Peyer's patch (tissue), 4 donors: ENCODE data around the gene SLC39A3.
"Not testable (repeated sequence)": the region's sequence is repeated elsewhere in the genome, so short reads cannot be mapped to it uniquely, and the experiment has no call there.

Experiments used
- POLR2A ChIP-seq, 2 donors: fragments of 450-650 bp; IDR thresholded peaks; one replicate each; pipeline ENCODE4 v1.5.1; 2017; ENCODE audit warnings: antibody characterized with exemption in 2 of 2, mild to moderate bottlenecking in 2 of 2, moderate library complexity in 2 of 2
- TF ChIP-seq, protein P1 (sequence below), 6 experiments: fragments of 450-650 bp in 4 of 6; fragments of 200-600 bp in 2 of 6; sonication (generic) in 1 of 6; IDR thresholded peaks; one replicate each; pipeline ENCODE4 v1.5.1; 2017 to 2019; ENCODE audit warnings: antibody characterized with exemption in 6 of 6, mild to moderate bottlenecking in 3 of 6, moderate library complexity in 1 of 6

DNA sequence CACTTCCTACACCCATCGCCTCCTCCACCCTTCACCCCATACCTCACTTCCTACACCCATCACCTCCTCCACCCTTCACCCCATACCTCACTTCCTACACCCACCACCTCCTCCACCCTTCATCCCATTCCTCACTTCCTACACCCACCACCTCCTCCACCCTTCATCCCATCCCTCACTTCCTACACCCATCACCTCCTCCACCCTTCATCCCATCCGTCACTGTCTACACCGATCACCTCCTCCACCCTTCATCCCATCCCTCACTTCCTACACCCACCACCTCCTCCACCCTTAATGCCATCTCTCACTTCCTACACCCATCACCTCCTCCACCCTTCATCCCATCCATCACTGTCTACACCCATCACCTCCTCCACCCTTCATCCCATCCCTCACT lies 26.6 kb downstream of the SLC39A3 start:
- TF ChIP-seq, protein P1, sequence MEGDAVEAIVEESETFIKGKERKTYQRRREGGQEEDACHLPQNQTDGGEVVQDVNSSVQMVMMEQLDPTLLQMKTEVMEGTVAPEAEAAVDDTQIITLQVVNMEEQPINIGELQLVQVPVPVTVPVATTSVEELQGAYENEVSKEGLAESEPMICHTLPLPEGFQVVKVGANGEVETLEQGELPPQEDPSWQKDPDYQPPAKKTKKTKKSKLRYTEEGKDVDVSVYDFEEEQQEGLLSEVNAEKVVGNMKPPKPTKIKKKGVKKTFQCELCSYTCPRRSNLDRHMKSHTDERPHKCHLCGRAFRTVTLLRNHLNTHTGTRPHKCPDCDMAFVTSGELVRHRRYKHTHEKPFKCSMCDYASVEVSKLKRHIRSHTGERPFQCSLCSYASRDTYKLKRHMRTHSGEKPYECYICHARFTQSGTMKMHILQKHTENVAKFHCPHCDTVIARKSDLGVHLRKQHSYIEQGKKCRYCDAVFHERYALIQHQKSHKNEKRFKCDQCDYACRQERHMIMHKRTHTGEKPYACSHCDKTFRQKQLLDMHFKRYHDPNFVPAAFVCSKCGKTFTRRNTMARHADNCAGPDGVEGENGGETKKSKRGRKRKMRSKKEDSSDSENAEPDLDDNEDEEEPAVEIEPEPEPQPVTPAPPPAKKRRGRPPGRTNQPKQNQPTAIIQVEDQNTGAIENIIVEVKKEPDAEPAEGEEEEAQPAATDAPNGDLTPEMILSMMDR (IDR thresholded peaks at IDR 0.05): not testable (repeated sequence)
- not testable (repeated sequence) for TF ChIP-seq POLR2A (IDR thresholded peaks at IDR 0.05)
